Epithelial cell of esophagus (primary cell): ENCODE results near the gene SND1.

Experiments used
- DNase-seq: peaks from one replicate; pipeline ENCODE4 v3.0.0; 2010; ENCODE audit warnings: low read depth
- H3K4me3 ChIP-seq: 2 replicates; pipeline ENCODE4 v1.5.1; 2011; ENCODE audit warnings: mild to moderate bottlenecking, low read length, control low read depth
- CTCF ChIP-seq: IDR thresholded peaks from 2 replicates; pipeline ENCODE4 v1.5.1; 2011; ENCODE audit warnings: low read depth, mild to moderate bottlenecking, low read length, control low read depth, inconsistent platforms; ENCODE audit not compliant: insufficient read depth; ENCODE audit errors: missing control alignments

The SND1 gene

GRCh38 chr7:128057909-128058308 lies 405.9 kb downstream of the SND1 start:
- no peak overlapping the region for H3K4me3 ChIP-seq
- no peak for TF ChIP-seq CTCF
- no peak for DNase-seq

- no peak for TF ChIP-seq CTCF
- no peak for DNase-seq
- H3K4me3 ChIP-seq = no peak overlapping the region
Observed at GRCh38 chr7:128059143-128059988, 407.4 kb downstream of the SND1 start.

GRCh38 chr7:128060018-128060417 lies 408.0 kb downstream of the SND1 start:
- no peak for DNase-seq
- no peak for TF ChIP-seq CTCF

GRCh38 chr7:128063088-128063487 lies 411.1 kb downstream of the SND1 start:
- no peak for TF ChIP-seq CTCF
- DNase-seq = no peak

More at GRCh38 chr7:128060018-128060417, 408.0 kb downstream of the SND1 start:
- no peak overlapping the region for H3K4me3 ChIP-seq

GRCh38 chr7:128065872-128066271 lies 413.9 kb downstream of the SND1 start:
- TF ChIP-seq CTCF = no peak
- no peak for DNase-seq
- no peak overlapping the region for H3K4me3 ChIP-seq

More at GRCh38 chr7:128063088-128063487, 411.1 kb downstream of the SND1 start:
- no peak overlapping the region for H3K4me3 ChIP-seq

GRCh38 chr7:128066395-128066794 lies 414.4 kb downstream of the SND1 start:
- DNase-seq = no peak
- TF ChIP-seq CTCF = no peak
- H3K4me3 ChIP-seq = no peak overlapping the region

GRCh38 chr7:128066858-128067257 lies 414.9 kb downstream of the SND1 start:
- TF ChIP-seq CTCF = no peak
- no peak for DNase-seq

More at GRCh38 chr7:128066858-128067257, 414.9 kb downstream of the SND1 start:
- no peak overlapping the region for H3K4me3 ChIP-seq
